A673 (cell line): ENCODE measurements around the gene ENOX2. TPM values are rescaled to one million over a fixed set of nuclear protein-coding genes. Genes with fewer than 3 reads are reported as not detected.

Experiments
- BruUV-seq: library from RNA; stranded (reverse); fragments of 400-500 nt; replicated peaks from 2 replicates; lab custom pipeline; 2021; lab: Mats Ljungman, UMichigan
- CTCF ChIA-PET: fragments of 300-600 bp; sonication (Branson Sonifier 250); formaldehyde crosslinking; loops from one replicate; lab custom pipeline; 2022; ENCODE audit warnings: antibody characterized with exemption; lab: Charles Lee
- POLR2A ChIA-PET: fragments of 300-600 bp; sonication (Branson Sonifier 250); formaldehyde crosslinking; loops from one replicate; lab custom pipeline; 2022; ENCODE audit warnings: antibody characterized with exemption; ENCODE audit not compliant: low non-redundant PET; lab: Charles Lee
- DNase-seq: peaks from one replicate; pipeline ENCODE4 v3.0.0-alpha.2; 2015; ENCODE audit warnings: low spot score
- H3K27ac ChIP-seq: fragments of 200-600 bp; sonication (generic); 2 replicates; pipeline ENCODE4 v1.5.1; 2016; ENCODE audit warnings: mixed run types, low read depth, mild to moderate bottlenecking, mixed read lengths, antibody characterized with exemption, low read length; ENCODE audit not compliant: poor library complexity, severe bottlenecking
- H3K27me3 ChIP-seq: fragments of 200-600 bp; sonication (generic); replicated peaks from 2 replicates; pipeline ENCODE4 v1.6.1; 2017; ENCODE audit warnings: mixed run types, low read depth, mild to moderate bottlenecking, mixed read lengths, antibody characterized with exemption, low read length; ENCODE audit not compliant: insufficient read depth, poor library complexity
- H3K36me3 ChIP-seq: fragments of 200-600 bp; sonication (generic); 2 replicates; pipeline ENCODE4 v1.6.1; 2016; ENCODE audit warnings: mixed run types, mild to moderate bottlenecking, mixed read lengths, antibody characterized with exemption, low read length; ENCODE audit not compliant: insufficient read depth, poor library complexity, severe bottlenecking
- H3K4me1 ChIP-seq: fragments of 200-600 bp; sonication (generic); 2 replicates; pipeline ENCODE4 v1.6.1; 2017; ENCODE audit warnings: mixed run types, mild to moderate bottlenecking, mixed read lengths, antibody characterized with exemption, low read length; ENCODE audit not compliant: insufficient read depth, poor library complexity, severe bottlenecking
- H3K4me3 ChIP-seq: fragments of 200-600 bp; sonication (generic); 2 replicates; pipeline ENCODE4 v1.5.1; 2016; ENCODE audit warnings: low read depth, mixed run types, mild to moderate bottlenecking, mixed read lengths, low read length; ENCODE audit not compliant: poor library complexity, severe bottlenecking
- H3K9me3 ChIP-seq: fragments of 200-600 bp; sonication (generic); 2 replicates; pipeline ENCODE4 v1.6.1; 2016; ENCODE audit warnings: mixed run types, low read depth, mild to moderate bottlenecking, mixed read lengths, antibody characterized with exemption, low read length; ENCODE audit not compliant: poor library complexity, severe bottlenecking
- CTCF ChIP-seq: fragments of 300-800, 200-600 bp; sonication (generic); conservative IDR thresholded peaks from 2 replicates; pipeline ENCODE4 v1.5.1; 2017; ENCODE audit warnings: low read depth, mild to moderate bottlenecking, antibody characterized with exemption, low read length, moderate library complexity, mixed read lengths
- EZH2 ChIP-seq: fragments of 200-600 bp; sonication (generic); IDR thresholded peaks from 2 replicates; pipeline ENCODE4 v1.6.1; 2017; ENCODE audit warnings: borderline replicate concordance, low read depth, mild to moderate bottlenecking, mixed read lengths, antibody characterized with exemption, low read length; ENCODE audit not compliant: poor library complexity, severe bottlenecking
- intact Hi-C: fragments of 100-400 bp; cut with micrococcal nuclease; formaldehyde crosslinking; loops from one replicate; pipeline ENCODE4 v1.10.0; 2022; ENCODE audit not compliant: unreplicated experiment
- total RNA-seq: library from RNA; stranded (reverse); gene quantifications from 2 replicates; pipeline ENCODE4 v1.2.3, GENCODE V29; 2021

The ENOX2 gene
- total RNA-seq, 1 experiment from 2014 or later = 12.9 TPM

GRCh38 chrX:130691576-130691975 is 211.4 kb downstream of the ENOX2 start:
- TF ChIP-seq EZH2 = no peak
- no peak for TF ChIP-seq CTCF
- ChIA-PET POLR2A (no interaction called here), CTCF (no interaction called here)
- intact Hi-C loops = no loop called here
- no peaks in the 10 kb centered on the region for H3K9me3 ChIP-seq
- no TSS peak for BruUV-seq
- DNase-seq = no peak
- H3K4me3 ChIP-seq = no peak overlapping the region
- H3K27ac ChIP-seq = no peak overlapping the region
- H3K4me1 ChIP-seq = no peaks in the 10 kb centered on the region
- H3K27me3 ChIP-seq = no peaks in the 10 kb centered on the region
- no peaks in the 10 kb centered on the region for H3K36me3 ChIP-seq

GRCh38 chrX:130688360-130688759 is 214.6 kb downstream of the ENOX2 start:
- DNase-seq = no peak
- CTCF ChIA-PET = no interaction called here

GRCh38 chrX:130682990-130683389 is 220.0 kb downstream of the ENOX2 start:
- ChIA-PET POLR2A (no interaction called here), CTCF (no interaction called here)
- intact Hi-C loops = no loop called here
- no peak overlapping the region for H3K4me3 ChIP-seq
- DNase-seq = no peak
- no peaks in the 10 kb centered on the region for H3K27me3 ChIP-seq
- H3K4me1 ChIP-seq = no peaks in the 10 kb centered on the region
- TF ChIP-seq EZH2 = no peak
- TF ChIP-seq CTCF = no peak
- BruUV-seq = no TSS peak
- no peaks in the 10 kb centered on the region for H3K9me3 ChIP-seq
- H3K36me3 ChIP-seq = no peaks in the 10 kb centered on the region
- no peak overlapping the region for H3K27ac ChIP-seq

More at GRCh38 chrX:130688360-130688759, 214.6 kb downstream of the ENOX2 start:
- no peaks in the 10 kb centered on the region for H3K9me3 ChIP-seq
- BruUV-seq = no TSS peak
- POLR2A ChIA-PET = no interaction called here
- intact Hi-C loops = no loop called here
- H3K4me3 ChIP-seq = no peak overlapping the region
- H3K36me3 ChIP-seq = no peaks in the 10 kb centered on the region
- no peaks in the 10 kb centered on the region for H3K27me3 ChIP-seq
- H3K4me1 ChIP-seq = no peaks in the 10 kb centered on the region
- TF ChIP-seq CTCF (no peak), EZH2 (no peak)
- no peak overlapping the region for H3K27ac ChIP-seq
